Mesenchymal stem cell (in vitro differentiated cells and primary cell): Measurements from ENCODE around the gene EPS8L2.

Experiments
- DNase-seq: peaks from one replicate; pipeline ENCODE4 v3.0.0-alpha.2; 2013
- H2AFZ ChIP-seq: one replicate; pipeline ENCODE4 v1.6.1; 2013; ENCODE audit warnings: low read depth, mild to moderate bottlenecking, control low read depth, inconsistent platforms, low read length, moderate library complexity
- H2AK5ac ChIP-seq: 2 replicates; pipeline ENCODE4 v1.6.1; 2013; ENCODE audit warnings: low read length, moderate library complexity, mild to moderate bottlenecking, inconsistent platforms; ENCODE audit not compliant: severe bottlenecking
- H2BK120ac ChIP-seq: one replicate; pipeline ENCODE4 v1.6.1; 2013; ENCODE audit warnings: low read depth, mild to moderate bottlenecking, inconsistent platforms, low read length, moderate library complexity
- H2BK12ac ChIP-seq, 2 experiments: one replicate each; pipeline ENCODE4 v1.6.1; 2013; ENCODE audit warnings: inconsistent platforms in 2 of 2, low read length in 2 of 2, mild to moderate bottlenecking in 2 of 2, moderate library complexity in 2 of 2, control low read depth in 1 of 2
- H2BK15ac ChIP-seq: one replicate; pipeline ENCODE4 v1.6.1; 2013; ENCODE audit warnings: mild to moderate bottlenecking, low read depth, inconsistent platforms; ENCODE audit not compliant: poor library complexity, severe bottlenecking
- H2BK5ac ChIP-seq: 2 replicates; pipeline ENCODE4 v1.6.1; 2013; ENCODE audit warnings: low read depth, mild to moderate bottlenecking, low read length, control low read depth, inconsistent platforms; ENCODE audit not compliant: poor library complexity, severe bottlenecking
- H3K14ac ChIP-seq, 2 experiments: one replicate each; pipeline ENCODE4 v1.6.1; 2013; ENCODE audit warnings: inconsistent platforms in 2 of 2, low read length in 2 of 2, control low read depth in 1 of 2, mild to moderate bottlenecking in 1 of 2, moderate library complexity in 1 of 2
- H3K18ac ChIP-seq, 2 experiments: one replicate each; pipeline ENCODE4 v1.6.1; 2013; ENCODE audit warnings: inconsistent platforms in 2 of 2, low read length in 2 of 2, control low read depth in 1 of 2, low read depth in 1 of 2, mild to moderate bottlenecking in 1 of 2
- H3K23ac ChIP-seq, 2 experiments: one replicate each; pipeline ENCODE4 v1.6.1; 2013; ENCODE audit warnings: inconsistent platforms in 2 of 2, low read length in 2 of 2, mild to moderate bottlenecking in 2 of 2, moderate library complexity in 2 of 2, control low read depth in 1 of 2
- H3K27ac ChIP-seq: 2 replicates; pipeline ENCODE4 v1.5.1; 2013; ENCODE audit warnings: mild to moderate bottlenecking, moderate library complexity, low read length, control low read depth, inconsistent platforms; ENCODE audit not compliant: poor library complexity, severe bottlenecking
- H3K27me3 ChIP-seq, 2 experiments: 2 replicates each; pipeline versions ENCODE4 v1.6.1 to v1.7.0; 2013; ENCODE audit warnings: low read length in 2 of 2, mild to moderate bottlenecking in 2 of 2, moderate library complexity in 2 of 2, control low read depth in 1 of 2, inconsistent platforms in 1 of 2; ENCODE audit not compliant: control insufficient read depth in 1 of 2, insufficient read depth in 1 of 2
- H3K36me3 ChIP-seq, 2 experiments: 2 replicates each; pipeline versions ENCODE4 v1.6.1 to v1.7.0; 2013; ENCODE audit warnings: low read length in 2 of 2, control low read depth in 1 of 2, inconsistent platforms in 1 of 2, low read depth in 1 of 2, mild to moderate bottlenecking in 1 of 2; ENCODE audit not compliant: insufficient read depth in 2 of 2, control insufficient read depth in 1 of 2
- H3K4ac ChIP-seq, 2 experiments: one replicate each; pipeline ENCODE4 v1.6.1; 2013; ENCODE audit warnings: inconsistent platforms in 2 of 2, low read length in 2 of 2, mild to moderate bottlenecking in 2 of 2, moderate library complexity in 2 of 2, control low read depth in 1 of 2, low read depth in 1 of 2
- H3K4me1 ChIP-seq: 2 replicates; pipeline ENCODE4 v1.6.1; 2013; ENCODE audit warnings: low read depth, low read length, control low read depth; ENCODE audit not compliant: control insufficient read depth, insufficient read depth
- H3K4me2 ChIP-seq: 2 replicates; pipeline ENCODE4 v1.6.1; 2013; ENCODE audit warnings: low read length, mild to moderate bottlenecking, inconsistent platforms; ENCODE audit not compliant: poor library complexity, severe bottlenecking
- H3K4me3 ChIP-seq, 2 experiments: 2 replicates each; pipeline versions ENCODE4 v1.5.1 to v1.7.0; 2013; ENCODE audit warnings: low read length in 2 of 2, mild to moderate bottlenecking in 2 of 2, control low read depth in 1 of 2, low read depth in 1 of 2; ENCODE audit not compliant: insufficient read depth in 1 of 2
- H3K79me1 ChIP-seq: replicated peaks from 2 replicates; pipeline ENCODE4 v1.6.1; 2013; ENCODE audit warnings: mild to moderate bottlenecking, control low read depth, low read length, inconsistent platforms; ENCODE audit not compliant: poor library complexity, severe bottlenecking
- H3K9ac ChIP-seq: 2 replicates; pipeline ENCODE4 v1.7.0; 2013; ENCODE audit warnings: mild to moderate bottlenecking, low read length, moderate library complexity
- H3K9me3 ChIP-seq: 2 replicates; pipeline ENCODE4 v1.7.0; 2013; ENCODE audit warnings: mild to moderate bottlenecking, low read length; ENCODE audit not compliant: control insufficient read depth
- H4K8ac ChIP-seq: one replicate; pipeline ENCODE4 v1.6.1; 2013; ENCODE audit warnings: inconsistent platforms, mild to moderate bottlenecking, low read length, moderate library complexity
- H4K91ac ChIP-seq: one replicate; pipeline ENCODE4 v1.6.1; 2013; ENCODE audit warnings: mild to moderate bottlenecking, low read length, inconsistent platforms
- WGBS: methylation state at CpG from one replicate; pipeline ENCODE4 v1.1.7; 2013; ENCODE audit warnings: mixed read lengths; 5-methylcytosine and 5-hydroxymethylcytosine counted together

EPS8L2 gene

GRCh38 chr11:707817-708420 lies 1.9 kb downstream of the EPS8L2 start:
- H2BK12ac ChIP-seq: peak overlapping the region; percentile 20 to 70
- H2BK120ac ChIP-seq: no peak overlapping the region
- peak overlapping the region; percentile 100 for H2AK5ac ChIP-seq
- no peak overlapping the region for H3K23ac ChIP-seq
- no peak for DNase-seq
- peaks cover 15% of the 10 kb centered on the region for H3K79me1 ChIP-seq
- peaks cover 12 to 70% of the 10 kb centered on the region in 2 experiments for H3K36me3 ChIP-seq
- H2BK15ac ChIP-seq: no peak overlapping the region
- no peaks in the 10 kb centered on the region for H3K9me3 ChIP-seq
- peak overlapping the region; percentile 92 for H3K9ac ChIP-seq
- peak overlapping the region; percentile 95 for H4K91ac ChIP-seq
- no peaks in the 10 kb centered on the region for H3K27me3 ChIP-seq
- peak overlapping the region; percentile 22 to 83 for H3K4me3 ChIP-seq
- peaks cover 73% of the 10 kb centered on the region for H3K4me1 ChIP-seq
- 57% methylated on average over 16 of the region's 16 CpGs for WGBS
- H3K4ac ChIP-seq: peak overlapping the region; percentile 13 to 94
- H3K4me2 ChIP-seq: peak overlapping the region; percentile 79
- H3K18ac ChIP-seq: peak overlapping the region; percentile 80 to 99
- peak overlapping the region; percentile 98 for H3K27ac ChIP-seq
- no peak overlapping the region for H2AFZ ChIP-seq
- H4K8ac ChIP-seq: peak overlapping the region; percentile 96
- H2BK5ac ChIP-seq: peak overlapping the region; percentile 98
- H3K14ac ChIP-seq: peak overlapping the region in 1 of 2 experiments; percentile 55

GRCh38 chr11:708511-708910 lies 2.5 kb downstream of the EPS8L2 start:
- H3K18ac ChIP-seq: no peak overlapping the region
- H3K27me3 ChIP-seq: no peaks in the 10 kb centered on the region
- no peaks in the 10 kb centered on the region for H3K9me3 ChIP-seq
- peak overlapping the region; percentile 98 for H3K27ac ChIP-seq
- peaks cover 15% of the 10 kb centered on the region for H3K79me1 ChIP-seq
- no peak overlapping the region for H3K9ac ChIP-seq
- H2AK5ac ChIP-seq: peak overlapping the region; percentile 100
- H3K4me2 ChIP-seq: peak overlapping the region; percentile 68
- no peak overlapping the region for H4K8ac ChIP-seq
- H3K14ac ChIP-seq: no peak overlapping the region
- no peak overlapping the region for H2AFZ ChIP-seq
- peak overlapping the region; percentile 74 for H4K91ac ChIP-seq
- H3K4ac ChIP-seq: peak overlapping the region in 1 of 2 experiments; percentile 13
- peak overlapping the region; percentile 93 for H2BK5ac ChIP-seq
- peaks cover 11 to 70% of the 10 kb centered on the region in 2 experiments for H3K36me3 ChIP-seq
- peaks cover 71% of the 10 kb centered on the region for H3K4me1 ChIP-seq
- H3K23ac ChIP-seq: no peak overlapping the region
- WGBS: 98% methylated on average over 5 of the region's 7 CpGs
- peak overlapping the region in 1 of 2 experiments; percentile 26 for H2BK12ac ChIP-seq
- peak overlapping the region in 1 of 2 experiments; percentile 18 for H3K4me3 ChIP-seq
- H2BK120ac ChIP-seq: no peak overlapping the region
- H2BK15ac ChIP-seq: peak overlapping the region; percentile 77
- no peak for DNase-seq

- Histone ChIP-seq H3K4me3 (peak overlapping the region in 1 of 2 experiments; percentile 20), H3K9me3 (no peaks in the 10 kb centered on the region), H3K27me3 (no peaks in the 10 kb centered on the region), H3K14ac (no peak overlapping the region), H2BK12ac (no peak overlapping the region), H3K36me3 (peaks cover 5 to 69% of the 10 kb centered on the region in 2 experiments), H3K18ac (no peak overlapping the region), H3K79me1 (peaks cover 15% of the 10 kb centered on the region), H2BK15ac (no peak overlapping the region), H3K9ac (no peak overlapping the region), H4K8ac (no peak overlapping the region), H3K4me1 (peaks cover 67% of the 10 kb centered on the region), H2BK120ac (no peak overlapping the region), H3K23ac (no peak overlapping the region), H3K4me2 (peak overlapping the region; percentile 28), H3K4ac (no peak overlapping the region), H2AK5ac (peak overlapping the region; percentile 98), H4K91ac (no peak overlapping the region), H2BK5ac (peak overlapping the region; percentile 51), H2AFZ (no peak overlapping the region), H3K27ac (peak overlapping the region; percentile 21)
- DNase-seq: no peak
- WGBS: 81% methylated on average over 22 of the region's 27 CpGs
These were observed 3.3 kb downstream of the EPS8L2 start for GRCh38 chr11:709109-709997.

GRCh38 chr11:714436-714835 lies 8.4 kb downstream of the EPS8L2 start:
- H3K18ac ChIP-seq: no peak overlapping the region
- H3K79me1 ChIP-seq: peaks cover 22% of the 10 kb centered on the region
- H3K27me3 ChIP-seq: no peaks in the 10 kb centered on the region
- H4K8ac ChIP-seq: no peak overlapping the region
- H2AFZ ChIP-seq: no peak overlapping the region
- DNase-seq: no peak
- no peak overlapping the region for H3K23ac ChIP-seq
- H3K4ac ChIP-seq: no peak overlapping the region
- 95% methylated on average over 5 of the region's 6 CpGs for WGBS
- peaks cover 34% of the 10 kb centered on the region for H3K4me1 ChIP-seq
- H2BK12ac ChIP-seq: no peak overlapping the region
- H2BK5ac ChIP-seq: no peak overlapping the region
- no peak overlapping the region for H2BK15ac ChIP-seq
- no peak overlapping the region for H2AK5ac ChIP-seq
- H3K27ac ChIP-seq: no peak overlapping the region
- no peak overlapping the region for H4K91ac ChIP-seq
- H3K9ac ChIP-seq: no peak overlapping the region
- no peaks in the 10 kb centered on the region for H3K9me3 ChIP-seq
- H3K4me2 ChIP-seq: no peak overlapping the region
- H3K36me3 ChIP-seq: peaks cover 0 to 59% of the 10 kb centered on the region in 2 experiments
- no peak overlapping the region for H3K14ac ChIP-seq
- H3K4me3 ChIP-seq: no peak overlapping the region
- no peak overlapping the region for H2BK120ac ChIP-seq
